Retinal pigment epithelial cell (primary cell): ENCODE results near the gene TBC1D1.

Experiments
- DNase-seq: peaks from one replicate; pipeline ENCODE4 v3.0.0-alpha.2; 2010; ENCODE audit warnings: low read depth
- H3K4me3 ChIP-seq: 2 replicates; pipeline ENCODE4 v1.5.1; 2011; ENCODE audit warnings: mild to moderate bottlenecking, low read length, control low read depth, moderate library complexity
- CTCF ChIP-seq: conservative IDR thresholded peaks from 2 replicates; pipeline ENCODE4 v1.5.1; 2011; ENCODE audit warnings: low read depth, low read length, control low read depth, inconsistent platforms

Gene TBC1D1

GRCh38 chr4:38166082-38166481, 275.2 kb downstream of the TBC1D1 start:
- H3K4me3 ChIP-seq, result no peak overlapping the region
- no peak for DNase-seq
- TF ChIP-seq CTCF, result no peak

GRCh38 chr4:38166768-38167167, 275.9 kb downstream of the TBC1D1 start:
- H3K4me3 ChIP-seq, result no peak overlapping the region
- DNase-seq, result no peak
- TF ChIP-seq CTCF, result no peak

- no peak for TF ChIP-seq CTCF
- H3K4me3 ChIP-seq, result no peak overlapping the region
- DNase-seq, result no peak
These were observed 277.1 kb downstream of the TBC1D1 start for GRCh38 chr4:38167973-38168372.

- H3K4me3 ChIP-seq, result no peak overlapping the region
- TF ChIP-seq CTCF, result no peak
- DNase-seq, result no peak
These were observed 278.6 kb downstream of the TBC1D1 start for GRCh38 chr4:38169524-38169923.

- H3K4me3 ChIP-seq, result no peak overlapping the region
- no peak for TF ChIP-seq CTCF
- DNase-seq, result no peak
These were observed 279.7 kb downstream of the TBC1D1 start for GRCh38 chr4:38170338-38171169.

GRCh38 chr4:38172078-38172477, 281.2 kb downstream of the TBC1D1 start:
- DNase-seq, result no peak

More at GRCh38 chr4:38172078-38172477, 281.2 kb downstream of the TBC1D1 start:
- H3K4me3 ChIP-seq, result no peak overlapping the region
- no peak for TF ChIP-seq CTCF
